Peyer's patch (tissue), 4 donors: ENCODE measurements around the gene CAMKK1. TPM values are rescaled to one million over a fixed set of nuclear protein-coding genes. Genes with fewer than 3 reads are reported as not detected.

Experiments used
- DNase-seq, 3 donors: peaks; one replicate each; pipeline ENCODE4 v3.0.0-alpha.2; 2017 to 2019
- H3K27ac ChIP-seq, 4 donors: fragments of 200-600 bp; sonication (generic); one replicate each; pipeline ENCODE4 v1.5.1; 2016 to 2019
- H3K27me3 ChIP-seq, 2 donors: fragments of 200-600 bp; sonication (generic); one replicate each; pipeline ENCODE4 v1.5.1; 2019
- H3K36me3 ChIP-seq, 3 donors: fragments of 200-600 bp; sonication (generic); one replicate each; pipeline ENCODE4 v1.5.1; 2016 to 2019
- H3K4me1 ChIP-seq, 4 donors: fragments of 200-600 bp; sonication (generic); one replicate each; pipeline ENCODE4 v1.5.1; 2016 to 2019
- H3K4me3 ChIP-seq, 4 donors: fragments of 200-600 bp; sonication (generic); 1 replicate in 3 of 4; 2 replicates in 1 of 4; pipeline ENCODE4 v1.5.1; 2016 to 2019; ENCODE audit warnings: mild to moderate bottlenecking in 1 of 4
- H3K9me3 ChIP-seq, 4 donors: fragments of 200-600 bp; sonication (generic); one replicate each; pipeline ENCODE4 v1.5.1; 2016 to 2019; ENCODE audit warnings: mild to moderate bottlenecking in 1 of 4
- CTCF ChIP-seq, 6 experiments: fragments of 450-650 bp in 4 of 6; fragments of 200-600 bp in 2 of 6; sonication (generic) in 1 of 6; IDR thresholded peaks; one replicate each; pipeline ENCODE4 v1.5.1; 2017 to 2019; ENCODE audit warnings: antibody characterized with exemption in 6 of 6, mild to moderate bottlenecking in 3 of 6, moderate library complexity in 1 of 6
- POLR2A ChIP-seq, 2 donors: fragments of 450-650 bp; IDR thresholded peaks; one replicate each; pipeline ENCODE4 v1.5.1; 2017; ENCODE audit warnings: antibody characterized with exemption in 2 of 2, mild to moderate bottlenecking in 2 of 2, moderate library complexity in 2 of 2
- total RNA-seq, 4 donors: library from RNA; depleted of rRNA; stranded (reverse); fragments of >200 nt; gene quantifications; one replicate each; pipeline ENCODE4 v1.1.0, GENCODE V29; 2016

CAMKK1 gene
- total RNA-seq, 4 donors from 2014 or later = 2.5 to 13.2 (median 4.6) TPM

DNA sequence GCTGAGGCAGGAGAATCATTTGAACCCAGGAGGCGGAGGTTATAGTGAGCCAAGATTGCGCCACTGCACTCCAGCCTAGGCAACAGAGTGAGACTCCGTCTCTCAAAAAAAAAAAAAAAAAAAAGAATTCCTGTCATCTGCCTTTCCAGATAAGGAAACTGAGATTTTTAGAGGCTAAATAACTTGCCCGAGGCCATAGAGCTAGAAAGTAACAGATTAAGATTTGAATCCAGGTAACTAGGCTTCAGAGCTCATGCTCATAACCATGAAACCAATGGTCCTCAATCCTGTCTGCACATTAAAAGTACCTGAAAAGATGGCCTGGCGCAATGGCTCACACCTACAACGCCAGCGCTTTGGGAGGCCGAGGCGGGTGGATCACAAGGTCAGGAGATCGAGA, 56.3 kb downstream of the CAMKK1 start:
- Histone ChIP-seq H3K4me1 (peaks cover 0 to 11% (median 0%) of the 10 kb centered on the region in 4 donors), H3K4me3 (no peak overlapping the region), H3K27me3 (no peaks in the 10 kb centered on the region), H3K9me3 (no peaks in the 10 kb centered on the region), H3K36me3 (peaks cover 0 to 68% (median 0%) of the 10 kb centered on the region in 3 donors), H3K27ac (no peak overlapping the region)
- DNase-seq = no peak
- TF ChIP-seq CTCF (IDR thresholded peaks at IDR 0.05) (no peak), POLR2A (IDR thresholded peaks at IDR 0.05) (no peak)

DNA sequence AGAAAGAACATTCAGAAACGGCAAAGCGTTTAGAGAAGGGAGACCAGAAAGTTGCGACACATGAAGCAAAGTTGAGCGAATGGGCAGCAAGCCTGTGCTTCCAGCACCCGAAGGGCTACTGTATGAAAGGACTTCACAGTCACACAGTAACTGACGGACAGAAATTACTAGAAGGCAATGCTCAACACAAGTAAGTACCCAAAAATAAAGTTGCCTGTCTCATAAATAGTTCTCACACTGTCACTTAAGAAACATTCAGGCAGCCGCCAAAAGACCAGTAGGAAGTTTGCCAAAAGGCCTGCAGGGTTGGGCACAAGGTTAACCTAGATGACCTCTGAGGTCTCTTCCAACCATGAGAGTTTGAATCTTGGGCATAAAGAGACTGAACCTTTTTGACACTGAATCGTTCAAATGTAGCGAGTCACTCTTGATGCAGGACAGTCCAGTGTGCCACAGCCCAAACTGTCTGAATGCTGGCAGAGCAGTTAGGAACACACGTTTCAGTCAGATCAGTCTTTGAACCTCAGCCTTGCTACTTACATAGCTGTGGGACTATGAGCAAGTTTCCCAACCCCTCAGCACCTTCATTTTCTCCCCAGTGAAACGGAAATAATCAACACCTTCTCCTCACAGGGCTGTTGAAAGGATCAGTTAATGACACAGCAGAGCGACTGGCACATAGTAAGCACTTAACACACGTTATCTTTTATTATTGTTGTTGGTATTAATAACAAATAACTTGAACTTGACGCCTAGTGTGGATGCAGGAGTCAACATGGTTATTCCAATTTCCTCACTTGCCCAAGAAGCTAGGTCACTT, 57.2 kb downstream of the CAMKK1 start:
- peaks cover 0 to 11% (median 0%) of the 10 kb centered on the region in 4 donors for H3K4me1 ChIP-seq
- no peak for TF ChIP-seq CTCF (IDR thresholded peaks at IDR 0.05)
- no peak for TF ChIP-seq POLR2A (IDR thresholded peaks at IDR 0.05)
- peaks cover 0 to 62% (median 0%) of the 10 kb centered on the region in 3 donors for H3K36me3 ChIP-seq
- H3K9me3 ChIP-seq = no peaks in the 10 kb centered on the region
- no peaks in the 10 kb centered on the region for H3K27me3 ChIP-seq
- no peak for DNase-seq
- H3K4me3 ChIP-seq = no peak overlapping the region
- H3K27ac ChIP-seq = no peak overlapping the region

DNA sequence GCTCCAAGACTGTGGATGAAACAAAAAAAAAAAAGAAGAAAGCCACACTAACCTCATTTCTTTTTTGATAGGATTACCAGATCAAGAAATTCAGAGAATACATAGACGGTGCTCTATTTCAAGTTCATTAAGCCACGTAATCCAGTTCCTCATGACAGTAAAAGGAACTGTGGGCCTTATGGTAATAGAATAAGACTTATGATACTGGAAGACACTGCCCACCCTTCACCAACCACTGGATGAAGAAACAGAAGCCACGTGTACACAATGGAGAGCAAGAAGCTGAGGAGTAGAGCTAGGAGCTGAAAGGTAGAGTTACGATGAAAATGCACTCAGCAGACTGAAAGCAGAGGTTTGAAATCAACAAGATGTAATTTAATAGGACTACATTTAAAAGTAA, 58.0 kb downstream of the CAMKK1 start:
- no peak overlapping the region for H3K4me3 ChIP-seq
- H3K9me3 ChIP-seq = no peaks in the 10 kb centered on the region
- TF ChIP-seq CTCF (IDR thresholded peaks at IDR 0.05) = no peak
- no peak for TF ChIP-seq POLR2A (IDR thresholded peaks at IDR 0.05)
- no peak overlapping the region for H3K27ac ChIP-seq
- peaks cover 0 to 11% (median 0%) of the 10 kb centered on the region in 4 donors for H3K4me1 ChIP-seq
- peaks cover 0 to 58% (median 0%) of the 10 kb centered on the region in 3 donors for H3K36me3 ChIP-seq
- no peak for DNase-seq
- H3K27me3 ChIP-seq = no peaks in the 10 kb centered on the region

DNA sequence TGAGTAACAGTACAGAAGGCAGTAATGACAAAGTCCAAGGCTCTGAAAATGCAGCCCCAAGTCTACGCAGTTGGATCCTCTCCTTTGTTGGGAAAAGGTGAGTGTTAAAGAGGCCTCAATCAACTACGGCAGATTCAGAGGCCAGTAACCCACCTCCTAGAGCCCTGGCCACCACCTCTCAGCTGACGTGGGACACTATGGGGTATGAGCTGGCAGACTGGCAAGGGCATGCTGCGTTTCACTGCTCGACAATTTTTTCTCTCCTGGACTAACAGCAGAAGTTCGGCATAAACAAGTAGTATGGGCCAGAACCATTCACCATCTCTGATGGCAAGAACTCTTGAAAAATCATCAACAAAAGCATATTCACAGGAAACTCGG, 64.0 kb downstream of the CAMKK1 start:
- Histone ChIP-seq H3K4me3 (no peak overlapping the region), H3K27me3 (no peaks in the 10 kb centered on the region), H3K4me1 (peaks cover 0 to 17% (median 0%) of the 10 kb centered on the region in 4 donors), H3K9me3 (no peaks in the 10 kb centered on the region), H3K27ac (peak overlapping the region in 2 of 4 donors; percentile 25 to 65), H3K36me3 (peaks cover 0 to 56% (median 0%) of the 10 kb centered on the region in 3 donors)
- TF ChIP-seq CTCF (IDR thresholded peaks at IDR 0.05) (no peak), POLR2A (IDR thresholded peaks at IDR 0.05) (no peak)
- DNase-seq = no peak

DNA sequence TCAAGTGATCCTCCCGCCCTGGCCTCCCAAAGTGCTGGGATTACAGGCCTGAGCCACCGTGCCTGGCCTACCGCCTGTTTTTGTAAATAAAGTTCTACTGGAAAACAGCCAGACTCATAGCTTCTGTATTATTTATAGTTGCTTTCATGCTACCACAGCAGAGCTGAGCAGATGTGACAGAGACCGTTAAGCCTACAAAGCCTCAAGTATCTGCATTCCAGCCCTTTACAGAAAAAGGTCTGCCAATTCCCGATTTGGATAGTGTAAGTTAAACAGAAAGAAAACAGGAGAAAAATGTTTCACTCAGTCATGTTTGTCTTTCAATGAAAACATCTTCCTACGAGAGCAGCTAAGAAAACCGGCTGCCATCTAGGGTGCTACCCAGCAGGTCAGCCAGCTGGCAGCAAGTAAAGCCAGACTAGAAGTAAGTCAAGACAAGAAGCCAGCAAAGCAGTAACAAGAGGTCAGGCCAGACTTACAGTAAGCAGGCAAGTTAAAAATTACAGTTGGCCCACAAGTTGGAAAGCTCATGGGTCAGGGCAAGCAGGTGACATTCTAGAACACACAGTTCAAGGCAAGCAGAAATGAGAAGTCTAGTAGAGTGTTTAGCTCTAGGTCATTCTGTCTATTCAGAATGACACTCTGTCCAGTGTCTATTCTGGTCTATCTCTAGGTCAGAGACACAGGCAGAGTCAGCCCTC, 64.6 kb downstream of the CAMKK1 start:
- no peak for DNase-seq
- H3K27ac ChIP-seq = peak overlapping the region in 2 of 4 donors; percentile 25 to 65
- H3K36me3 ChIP-seq = peaks cover 0 to 56% (median 0%) of the 10 kb centered on the region in 3 donors
- no peaks in the 10 kb centered on the region for H3K9me3 ChIP-seq
- TF ChIP-seq CTCF (IDR thresholded peaks at IDR 0.05) = no peak
- TF ChIP-seq POLR2A (IDR thresholded peaks at IDR 0.05) = no peak
- no peak overlapping the region for H3K4me3 ChIP-seq
- H3K27me3 ChIP-seq = no peaks in the 10 kb centered on the region
- peaks cover 0 to 17% (median 0%) of the 10 kb centered on the region in 4 donors for H3K4me1 ChIP-seq
